ENCODE results near the gene METTL23. TPM values are rescaled to one million over a fixed set of nuclear protein-coding genes. Genes with fewer than 3 reads are reported as not detected.
"Not testable (repeated sequence)": the region's sequence is repeated elsewhere in the genome, so short reads cannot be mapped to it uniquely, and the experiment has no call there.

METTL23 gene
- total and polyA plus RNA-seq, 8 donors = 1.2 to 72.1 (median 31.7) TPM

GRCh38 chr17:76740329-76741118, 13.9 kb downstream of the METTL23 start:
- Histone ChIP-seq H3K9me3 (no peaks in the 10 kb centered on the region), H3K4me3 (no peak overlapping the region), H3K36me3 (peaks cover 23 to 48% (median 43%) of the 10 kb centered on the region in 4 donors), H3K27me3 (no peaks in the 10 kb centered on the region), H3K27ac (peak overlapping the region in 3 of 5 donors; percentile 5 to 40 (median 13)), H3K4me1 (peaks cover 22 to 35% (median 28%) of the 10 kb centered on the region in 4 donors)
- DNase-seq = peak in 1 of 2 donors; percentile 62
- 68 to 74% (median 71%) methylated on average over 5 of the region's 5 CpGs for WGBS, 5 donors
- intact Hi-C loops (cut with DNase I; ENCODE audit: low total_unique reads) = no loop called here
- TF ChIP-seq EP300 (IDR thresholded peaks at IDR 0.05) (no peak), POLR2A (IDR thresholded peaks at IDR 0.05) (no peak), POLR2AphosphoS5 (IDR thresholded peaks at IDR 0.05) (no peak), CTCF (IDR thresholded peaks at IDR 0.05) (no peak)

GRCh38 chr17:76742958-76743357, 16.3 kb downstream of the METTL23 start:
- no peaks in the 10 kb centered on the region for H3K9me3 ChIP-seq
- H3K27me3 ChIP-seq = no peaks in the 10 kb centered on the region
- H3K4me1 ChIP-seq = peaks cover 19 to 30% (median 26%) of the 10 kb centered on the region in 4 donors
- no peak for TF ChIP-seq POLR2AphosphoS5 (IDR thresholded peaks at IDR 0.05)
- no peak overlapping the region for H3K27ac ChIP-seq
- peaks cover 35 to 67% (median 61%) of the 10 kb centered on the region in 4 donors for H3K36me3 ChIP-seq
- H3K4me3 ChIP-seq = no peak overlapping the region
- DNase-seq = no peak
- intact Hi-C loops (cut with DNase I; ENCODE audit: low total_unique reads) = no loop called here

GRCh38 chr17:76744747-76745146, 18.1 kb downstream of the METTL23 start:
- intact Hi-C loops (cut with DNase I; ENCODE audit: low total_unique reads) = no loop called here
- Histone ChIP-seq H3K4me1 (peaks cover 7 to 16% (median 10%) of the 10 kb centered on the region in 4 donors), H3K9me3 (no peaks in the 10 kb centered on the region), H3K27me3 (no peaks in the 10 kb centered on the region), H3K4me3 (no peak overlapping the region), H3K27ac (no peak overlapping the region), H3K36me3 (peaks cover 39 to 82% (median 76%) of the 10 kb centered on the region in 4 donors)
- no peak for TF ChIP-seq POLR2AphosphoS5 (IDR thresholded peaks at IDR 0.05)
- no peak for TF ChIP-seq CTCF (IDR thresholded peaks at IDR 0.05)
- no peak for TF ChIP-seq POLR2A (IDR thresholded peaks at IDR 0.05)
- no peak for TF ChIP-seq EP300 (IDR thresholded peaks at IDR 0.05)
- DNase-seq = no peak
- WGBS, 5 donors = 75 to 100% (median 98%) methylated on average over 2 of the region's 2 CpGs

- H3K9me3 ChIP-seq; H3K4me1 ChIP-seq; H3K27ac ChIP-seq; H3K4me3 ChIP-seq; H3K27me3 ChIP-seq; DNase-seq; intact Hi-C loops (cut with DNase I; ENCODE audit: low total_unique reads): not testable (repeated sequence)
- peaks cover 39 to 82% (median 77%) of the 10 kb centered on the region in 4 donors for H3K36me3 ChIP-seq
- WGBS, 5 donors = 93 to 96% (median 95%) methylated on average over 6 of the region's 6 CpGs
Measured at GRCh38 chr17:76745785-76746184, 19.1 kb downstream of the METTL23 start.

GRCh38 chr17:76747716-76748363, 21.2 kb downstream of the METTL23 start:
- Histone ChIP-seq H3K36me3 (peaks cover 31 to 77% (median 68%) of the 10 kb centered on the region in 4 donors), H3K4me1 (peaks cover 0 to 4% (median 0%) of the 10 kb centered on the region in 4 donors), H3K4me3 (no peak overlapping the region), H3K27me3 (no peaks in the 10 kb centered on the region), H3K9me3 (no peaks in the 10 kb centered on the region), H3K27ac (no peak overlapping the region)
- DNase-seq = no peak
- intact Hi-C loops (cut with DNase I; ENCODE audit: low total_unique reads) = no loop called here
- no peak for TF ChIP-seq POLR2AphosphoS5 (IDR thresholded peaks at IDR 0.05)
- no peak for TF ChIP-seq CTCF (IDR thresholded peaks at IDR 0.05)
- TF ChIP-seq EP300 (IDR thresholded peaks at IDR 0.05) = no peak
- no peak for TF ChIP-seq POLR2A (IDR thresholded peaks at IDR 0.05)
- WGBS, 5 donors = 68 to 80% (median 77%) methylated on average over 9 of the region's 9 CpGs
